ENCODE data around the gene PRR4.

Gene PRR4

GRCh38 chr12:10849425-10849878, at the start of gene PRR4:
Gene PRR4, minus strand, starts transcription at chr12:10849475. Its CDS starts 38 bp downstream, at chr12:10849437.
- no peak for DNase-seq (ENCODE audit: low spot score)
- in situ Hi-C loops (cut with MboI; ENCODE audit: low pct_unique_long_range_greater_than_20kb, low sequenced_read_pairs, unreplicated experiment): no loop called here
- TF ChIP-seq CTCF (IDR thresholded peaks at IDR 0.05; ENCODE audit: extremely low read depth, insufficient read depth, missing control alignments): no peak

- DNase-seq (ENCODE audit: low spot score): no peak
- TF ChIP-seq CTCF (IDR thresholded peaks at IDR 0.05; ENCODE audit: extremely low read depth, insufficient read depth, missing control alignments): no peak
- in situ Hi-C loops (cut with MboI; ENCODE audit: low pct_unique_long_range_greater_than_20kb, low sequenced_read_pairs, unreplicated experiment): no loop called here
Measured at GRCh38 chr12:10896854-10897253, 47.6 kb upstream of the PRR4 start.

GRCh38 chr12:10891937-10892336, 42.7 kb upstream of the PRR4 start:
- no peak for DNase-seq (ENCODE audit: low spot score)
- in situ Hi-C loops (cut with MboI; ENCODE audit: low pct_unique_long_range_greater_than_20kb, low sequenced_read_pairs, unreplicated experiment): no loop called here
- TF ChIP-seq CTCF (IDR thresholded peaks at IDR 0.05; ENCODE audit: extremely low read depth, insufficient read depth, missing control alignments): no peak

GRCh38 chr12:10889226-10889625, 40.0 kb upstream of the PRR4 start:
- no peak for DNase-seq (ENCODE audit: low spot score)
- in situ Hi-C loops (cut with MboI; ENCODE audit: low pct_unique_long_range_greater_than_20kb, low sequenced_read_pairs, unreplicated experiment): no loop called here
- TF ChIP-seq CTCF (IDR thresholded peaks at IDR 0.05; ENCODE audit: extremely low read depth, insufficient read depth, missing control alignments): no peak

- in situ Hi-C loops (cut with MboI; ENCODE audit: low pct_unique_long_range_greater_than_20kb, low sequenced_read_pairs, unreplicated experiment): no loop called here
- no peak for TF ChIP-seq CTCF (IDR thresholded peaks at IDR 0.05; ENCODE audit: extremely low read depth, insufficient read depth, missing control alignments)
Measured at GRCh38 chr12:10884086-10884725, 34.9 kb upstream of the PRR4 start, which contains the start of gene PRH1. Gene PRH1, minus strand, starts transcription at chr12:10884255. Its CDS starts 38 bp downstream, at chr12:10884217.

GRCh38 chr12:10873378-10873777, 24.1 kb upstream of the PRR4 start:
- TF ChIP-seq CTCF (IDR thresholded peaks at IDR 0.05; ENCODE audit: extremely low read depth, insufficient read depth, missing control alignments): no peak
- no peak for DNase-seq (ENCODE audit: low spot score)
- in situ Hi-C loops (cut with MboI; ENCODE audit: low pct_unique_long_range_greater_than_20kb, low sequenced_read_pairs, unreplicated experiment): no loop called here

More at GRCh38 chr12:10884086-10884725, 34.9 kb upstream of the PRR4 start, which contains the start of gene PRH1:
- DNase-seq (ENCODE audit: low spot score): no peak

All from GM13977 (cell line).